EH (cell line): ENCODE data around the gene CTNNBIP1.
"Not testable (repeated sequence)": the region's sequence is repeated elsewhere in the genome, so short reads cannot be mapped to it uniquely, and the experiment has no call there.

Experiments
- DNase-seq: peaks from one replicate; pipeline ENCODE4 v3.0.0-alpha.2; 2015; ENCODE audit warnings: low read depth

Gene CTNNBIP1

GRCh38 chr1:9805006-9805508, 105.0 kb downstream of the CTNNBIP1 start:
- no peak for DNase-seq

GRCh38 chr1:9803003-9803918, 106.8 kb downstream of the CTNNBIP1 start:
- not testable (repeated sequence) for DNase-seq

DNA sequence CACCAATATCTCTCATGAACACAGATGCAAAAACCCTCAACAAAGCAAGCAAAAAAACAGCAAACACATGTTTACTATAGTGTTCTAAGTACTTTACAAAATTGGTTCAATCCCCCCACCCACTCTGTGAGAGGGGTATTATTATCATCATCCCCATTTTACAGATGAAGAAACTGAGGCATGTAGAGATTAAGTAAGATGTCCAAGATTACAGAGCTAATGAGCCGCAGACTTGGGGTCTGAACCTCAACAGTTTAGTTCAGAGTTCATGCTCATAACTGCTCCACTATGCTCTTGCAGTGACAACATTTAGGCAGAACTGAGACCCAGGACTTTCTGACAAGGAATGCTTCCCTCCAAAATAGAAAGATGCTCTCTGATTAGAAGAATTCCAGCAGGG, 108.2 kb downstream of the CTNNBIP1 start:
- DNase-seq = no peak
